Measurements from ENCODE around the gene RDH13.

GRCh38 chr19:55080121-55080967 lies 17.4 kb upstream of the RDH13 start:
- no peak for TF ChIP-seq POLR2A (IDR thresholded peaks at IDR 0.05; ENCODE audit: low read depth)
- no peak for TF ChIP-seq CTCF (IDR thresholded peaks at IDR 0.05)
- no peak for TF ChIP-seq POLR2AphosphoS5 (IDR thresholded peaks at IDR 0.05)
- no peak for TF ChIP-seq EP300 (IDR thresholded peaks at IDR 0.05)
